Immature natural killer cell (primary cell): ENCODE data around the gene MECR. TPM values are rescaled to one million over a fixed set of nuclear protein-coding genes. Genes with fewer than 3 reads are reported as not detected.
"Not testable (repeated sequence)": the region's sequence is repeated elsewhere in the genome, so short reads cannot be mapped to it uniquely, and the experiment has no call there.

Experiments
- DNase-seq, 3 donors: peaks; one replicate each; pipeline ENCODE4 v3.0.0; 2022; ENCODE audit warnings: mixed read lengths in 1 of 3
- H3K27ac Mint-ChIP-seq, 6 donors: one replicate each; pipeline ENCODE4 v1.8.0; 2020; ENCODE audit warnings: mixed read lengths in 6 of 6, mild to moderate bottlenecking in 5 of 6, inconsistent platforms in 4 of 6, moderate library complexity in 3 of 6
- H3K27me3 Mint-ChIP-seq, 3 donors: one replicate each; pipeline ENCODE4 v1.8.0; 2020 to 2021; ENCODE audit warnings: low read depth in 3 of 3, mild to moderate bottlenecking in 3 of 3, mixed read lengths in 3 of 3, moderate library complexity in 3 of 3, inconsistent platforms in 1 of 3
- H3K36me3 Mint-ChIP-seq, 3 donors: one replicate each; pipeline ENCODE4 v1.8.0; 2020; ENCODE audit warnings: mixed read lengths in 3 of 3, inconsistent platforms in 2 of 3, mild to moderate bottlenecking in 2 of 3
- H3K4me1 Mint-ChIP-seq, 2 donors: one replicate each; pipeline ENCODE4 v1.8.0; 2020; ENCODE audit warnings: inconsistent platforms in 2 of 2, mild to moderate bottlenecking in 2 of 2, mixed read lengths in 2 of 2, moderate library complexity in 1 of 2
- H3K4me3 Mint-ChIP-seq, 5 donors: one replicate each; pipeline ENCODE4 v1.8.0; 2020; ENCODE audit warnings: mild to moderate bottlenecking in 5 of 5, mixed read lengths in 5 of 5, inconsistent platforms in 3 of 5, moderate library complexity in 3 of 5
- H3K9me3 Mint-ChIP-seq, 6 donors: one replicate each; pipeline ENCODE4 v1.8.0; 2020; ENCODE audit warnings: mild to moderate bottlenecking in 6 of 6, mixed read lengths in 6 of 6, inconsistent platforms in 4 of 6, moderate library complexity in 3 of 6
- polyA plus RNA-seq, 3 donors: library from polyadenylated mRNA; unstranded; fragments of 300-500 nt; fragmentation: Illumina TruSeq; gene quantifications; one replicate each; pipeline ENCODE4 v1.2.3, GENCODE V29; 2021

Gene MECR
- polyA plus RNA-seq, 3 donors from 2014 or later: 6.5 to 14.0 (median 11.3) TPM

GRCh38 chr1:29157269-29157601, 73.5 kb downstream of the MECR start:
- Mint-ChIP-seq H3K4me1 (peaks cover 20 to 40% of the 10 kb centered on the region in 2 donors), H3K36me3 (peaks cover 11 to 36% (median 18%) of the 10 kb centered on the region in 3 donors), H3K27ac (no peak overlapping the region), H3K4me3 (no peak overlapping the region), H3K27me3 (no peaks in the 10 kb centered on the region), H3K9me3 (no peaks in the 10 kb centered on the region)
- DNase-seq: no peak

- DNase-seq: no peak
- Mint-ChIP-seq H3K9me3 (no peaks in the 10 kb centered on the region), H3K27me3 (no peaks in the 10 kb centered on the region), H3K4me1 (peaks cover 15 to 35% of the 10 kb centered on the region in 2 donors), H3K4me3 (no peak overlapping the region), H3K27ac (peak overlapping the region in 1 of 6 donors; percentile 75), H3K36me3 (peaks cover 11 to 42% (median 24%) of the 10 kb centered on the region in 3 donors)
Measured at GRCh38 chr1:29156543-29157268, 74.0 kb downstream of the MECR start.

DNA sequence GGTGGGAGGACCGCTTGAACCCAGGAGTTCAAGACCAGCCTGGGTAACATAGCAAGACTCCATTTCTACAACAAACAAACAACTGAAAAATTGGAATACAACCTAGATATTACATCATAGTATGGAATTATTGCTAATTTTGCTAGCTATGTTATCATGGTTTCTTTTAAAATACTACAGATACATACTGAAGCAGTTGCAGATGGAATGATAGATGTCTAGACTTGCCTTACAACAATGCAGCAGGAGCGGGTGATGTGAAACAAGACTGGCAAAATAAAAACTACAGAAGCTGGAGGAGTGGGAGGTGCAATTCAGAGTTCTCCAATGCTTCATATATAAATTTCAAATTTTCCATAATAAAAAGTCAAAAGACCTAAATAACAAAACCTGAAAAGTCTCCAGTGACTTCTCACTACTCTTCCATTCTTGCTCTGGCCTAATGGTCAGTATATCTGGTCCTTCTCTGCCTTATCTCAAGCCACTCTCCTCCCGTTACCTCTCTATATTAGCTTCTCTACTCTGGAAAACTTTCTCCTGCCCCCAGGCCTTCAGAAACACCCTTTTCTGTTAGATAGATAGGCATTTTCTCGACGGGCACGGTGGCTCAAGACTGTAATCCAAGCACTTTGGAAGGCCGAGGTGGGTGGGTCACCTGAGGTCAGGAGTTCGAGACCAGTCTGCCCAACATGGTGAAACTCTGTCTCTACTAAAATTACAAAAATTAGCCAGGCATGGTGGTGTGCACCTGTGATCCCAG, 78.5 kb downstream of the MECR start:
- Mint-ChIP-seq H3K9me3 (no peaks in the 10 kb centered on the region), H3K27ac (peak overlapping the region in 1 of 6 donors; percentile 31), H3K27me3 (peaks cover 0 to 4% (median 1%) of the 10 kb centered on the region in 3 donors), H3K36me3 (peaks cover 26 to 66% (median 49%) of the 10 kb centered on the region in 3 donors), H3K4me1 (peaks cover 0 to 7% of the 10 kb centered on the region in 2 donors), H3K4me3 (no peak overlapping the region)
- no peak for DNase-seq

- peaks cover 27 to 71% (median 53%) of the 10 kb centered on the region in 3 donors for H3K36me3 Mint-ChIP-seq
- not testable (repeated sequence) for H3K27me3 Mint-ChIP-seq, DNase-seq, H3K4me1 Mint-ChIP-seq, H3K9me3 Mint-ChIP-seq, H3K27ac Mint-ChIP-seq, H3K4me3 Mint-ChIP-seq
Measured at GRCh38 chr1:29150346-29150745, 80.4 kb downstream of the MECR start.

GRCh38 chr1:29148656-29149491, 81.9 kb downstream of the MECR start:
- Mint-ChIP-seq H3K4me3 (no peak overlapping the region), H3K9me3 (no peaks in the 10 kb centered on the region), H3K27me3 (peaks cover 0 to 4% (median 3%) of the 10 kb centered on the region in 3 donors), H3K36me3 (peaks cover 26 to 67% (median 50%) of the 10 kb centered on the region in 3 donors), H3K27ac (peak overlapping the region in 1 of 6 donors; percentile 76), H3K4me1 (no peaks in the 10 kb centered on the region)
- no peak for DNase-seq

DNA sequence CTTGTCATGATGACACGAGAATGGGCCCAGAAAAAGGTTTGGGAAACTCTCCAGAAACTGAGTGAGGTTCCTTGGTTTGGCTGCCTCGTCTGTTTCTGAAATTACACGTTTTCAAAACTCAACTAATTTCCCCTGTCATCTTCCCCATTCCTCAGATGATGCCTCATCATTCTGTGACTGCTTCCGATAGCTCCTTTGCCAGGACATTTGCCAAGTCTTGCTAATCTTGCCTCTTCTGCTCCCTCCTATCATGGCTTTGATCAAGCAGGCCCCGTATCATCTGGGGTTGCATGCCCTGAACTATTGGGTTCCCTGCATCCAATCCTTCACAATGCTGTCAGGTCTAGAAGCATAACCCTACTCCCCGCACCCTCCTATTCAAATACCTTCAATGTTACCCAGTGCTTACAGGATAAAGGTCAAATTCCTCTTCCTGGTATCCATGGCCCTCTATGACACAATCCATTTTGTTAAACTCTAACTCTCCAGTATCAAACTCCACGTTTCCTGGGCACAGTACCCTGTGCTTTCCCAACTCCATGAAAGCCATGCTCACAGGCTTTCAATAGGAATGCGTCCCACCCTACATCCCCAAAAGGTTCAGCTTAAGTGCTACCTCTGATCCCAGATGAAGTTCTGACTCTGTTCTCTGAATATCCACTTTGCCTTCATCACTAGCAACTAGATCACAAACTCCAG, 84.8 kb downstream of the MECR start:
- no peaks in the 10 kb centered on the region for H3K4me1 Mint-ChIP-seq
- H3K27me3 Mint-ChIP-seq: peaks cover 0 to 4% (median 3%) of the 10 kb centered on the region in 3 donors
- no peak for DNase-seq
- no peaks in the 10 kb centered on the region for H3K9me3 Mint-ChIP-seq
- no peak overlapping the region for H3K4me3 Mint-ChIP-seq
- peaks cover 33 to 56% (median 33%) of the 10 kb centered on the region in 3 donors for H3K36me3 Mint-ChIP-seq
- peak overlapping the region in 5 of 6 donors; percentile 7 to 42 (median 27) for H3K27ac Mint-ChIP-seq

GRCh38 chr1:29144178-29144577, 86.6 kb downstream of the MECR start:
- no peak for DNase-seq
- H3K4me3 Mint-ChIP-seq: no peak overlapping the region
- H3K27ac Mint-ChIP-seq: no peak overlapping the region
- H3K36me3 Mint-ChIP-seq: peaks cover 26 to 41% (median 29%) of the 10 kb centered on the region in 3 donors
- H3K4me1 Mint-ChIP-seq: no peaks in the 10 kb centered on the region
- H3K27me3 Mint-ChIP-seq: peaks cover 0 to 4% (median 3%) of the 10 kb centered on the region in 3 donors
- H3K9me3 Mint-ChIP-seq: no peaks in the 10 kb centered on the region

DNA sequence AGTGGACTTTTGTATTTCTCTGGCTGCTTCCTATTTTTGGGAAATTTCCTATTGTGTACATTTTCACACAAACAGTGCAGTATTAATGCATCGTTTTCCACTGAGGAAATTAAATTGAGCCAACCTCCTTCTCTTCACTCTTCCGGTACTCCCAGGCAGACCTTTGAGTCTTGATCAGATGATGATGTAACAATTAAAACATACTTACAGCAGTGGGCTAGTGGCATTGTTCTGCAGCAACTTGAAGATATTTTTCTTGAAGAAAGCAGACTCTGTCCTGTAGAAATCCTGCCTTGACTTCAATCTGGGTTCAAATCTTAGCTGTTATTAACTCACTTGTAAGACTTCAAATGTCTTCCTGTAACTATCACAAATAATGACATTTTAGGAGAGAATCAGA, 88.0 kb downstream of the MECR start:
- no peak for DNase-seq

More for the DNA sequence above, 88.0 kb downstream of the MECR start:
- H3K27me3 Mint-ChIP-seq: peaks cover 0 to 2% (median 0%) of the 10 kb centered on the region in 3 donors
- no peaks in the 10 kb centered on the region for H3K4me1 Mint-ChIP-seq
- H3K36me3 Mint-ChIP-seq: peaks cover 16 to 26% (median 23%) of the 10 kb centered on the region in 3 donors
- H3K27ac Mint-ChIP-seq: peak overlapping the region in 1 of 6 donors; percentile 11
- no peak overlapping the region for H3K4me3 Mint-ChIP-seq
- H3K9me3 Mint-ChIP-seq: no peaks in the 10 kb centered on the region

Other genes with a start within 250 kb of the MECR start
- not detected for gene TMEM200B, start 107.0 kb downstream of the MECR start, polyA plus RNA-seq
- gene SRSF4, start 49.0 kb downstream of the MECR start, polyA plus RNA-seq: 100 to 1,000 TPM in 1 of 3 donors, 10 to 100 TPM in 2; 49.5 to 110 (median 62.4) TPM
- not detected for gene PTPRU, start 5.6 kb upstream of the MECR start, polyA plus RNA-seq